Vagina (tissue), 2 donors: ENCODE data around the gene BARX2. TPM values are rescaled to one million over a fixed set of nuclear protein-coding genes. Genes with fewer than 3 reads are reported as not detected.

ENCODE experiments used
- DNase-seq, 2 donors: peaks; one replicate each; pipeline ENCODE4 v3.0.0-alpha.2; 2017; ENCODE audit errors: extremely low spot score in 2 of 2
- H3K27ac ChIP-seq: fragments of 200-600 bp; sonication (generic); one replicate; pipeline ENCODE4 v1.5.1; 2019
- H3K27me3 ChIP-seq: fragments of 200-600 bp; sonication (generic); one replicate; pipeline ENCODE4 v1.5.1; 2019
- H3K36me3 ChIP-seq, 2 donors: fragments of 200-600 bp; sonication (generic); one replicate each; pipeline ENCODE4 v1.5.1; 2017 to 2019
- H3K4me1 ChIP-seq: fragments of 200-600 bp; sonication (generic); one replicate; pipeline ENCODE4 v1.5.1; 2019
- H3K4me3 ChIP-seq, 2 donors: fragments of 200-600 bp; sonication (generic); 1 replicate in 1 of 2; 2 replicates in 1 of 2; pipeline ENCODE4 v1.5.1; 2016 to 2019
- H3K9me3 ChIP-seq: fragments of 200-600 bp; sonication (generic); one replicate; pipeline ENCODE4 v1.5.1; 2019
- POLR2A ChIP-seq, 2 donors: fragments of 450-650 bp; IDR thresholded peaks; one replicate each; pipeline ENCODE4 v1.6.1; 2017; ENCODE audit warnings: antibody characterized with exemption in 2 of 2, mild to moderate bottlenecking in 2 of 2, moderate library complexity in 2 of 2
- POLR2AphosphoS5 ChIP-seq, 2 donors: sonication (generic); formaldehyde crosslinking; IDR thresholded peaks; one replicate each; pipeline ENCODE4 v1.9.0; 2017; ENCODE audit warnings: antibody characterized with exemption in 2 of 2, mild to moderate bottlenecking in 2 of 2, low read depth in 1 of 2; ENCODE audit not compliant: insufficient read depth in 1 of 2
- intact Hi-C: fragments of 100-400 bp; cut with DNase I; formaldehyde crosslinking; loops from one replicate; pipeline ENCODE4 v1.15.1; 2023
- total RNA-seq: library from RNA; depleted of rRNA; stranded (reverse); fragments of >200 nt; gene quantifications from one replicate; pipeline ENCODE4 v1.2.3, GENCODE V29; 2016
- TF ChIP-seq, protein P1 (sequence below), 3 experiments: fragments of 450-650 bp in 2 of 3; fragments of 200-600 bp in 1 of 3; sonication (generic) in 1 of 3; IDR thresholded peaks; one replicate each; pipeline ENCODE4 v1.5.1; 2017 to 2019; ENCODE audit warnings: antibody characterized with exemption in 3 of 3, mild to moderate bottlenecking in 2 of 3, moderate library complexity in 2 of 3

The BARX2 gene
- total RNA-seq, 1 donor from 2014 or later: 25.3 TPM

DNA sequence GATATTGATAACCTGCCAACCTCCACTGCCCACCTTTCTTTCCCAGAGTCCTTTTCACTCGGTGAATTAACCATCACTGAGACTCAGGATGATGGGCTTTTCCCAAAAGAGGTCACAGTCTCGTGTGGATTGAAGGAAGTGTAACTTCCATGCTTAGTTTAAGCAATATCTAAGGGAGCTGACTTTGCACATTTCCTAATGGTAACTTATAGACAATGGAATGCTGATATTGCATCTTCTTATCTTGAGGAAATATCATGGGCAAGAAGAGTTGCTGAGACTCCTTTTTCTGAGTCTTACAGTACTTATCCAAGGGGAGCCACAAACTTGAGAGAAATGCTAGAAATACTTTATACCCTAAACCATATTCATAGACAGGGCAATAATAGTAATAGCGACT, 8.8 kb downstream of the BARX2 start:
- intact Hi-C loops: no loop called here
- H3K27me3 ChIP-seq: no peaks in the 10 kb centered on the region
- H3K4me1 ChIP-seq: peaks cover 16% of the 10 kb centered on the region
- H3K27ac ChIP-seq: no peak overlapping the region
- H3K4me3 ChIP-seq: no peak overlapping the region
- no peak for DNase-seq
- H3K36me3 ChIP-seq: no peaks in the 10 kb centered on the region
- TF ChIP-seq, protein P1, sequence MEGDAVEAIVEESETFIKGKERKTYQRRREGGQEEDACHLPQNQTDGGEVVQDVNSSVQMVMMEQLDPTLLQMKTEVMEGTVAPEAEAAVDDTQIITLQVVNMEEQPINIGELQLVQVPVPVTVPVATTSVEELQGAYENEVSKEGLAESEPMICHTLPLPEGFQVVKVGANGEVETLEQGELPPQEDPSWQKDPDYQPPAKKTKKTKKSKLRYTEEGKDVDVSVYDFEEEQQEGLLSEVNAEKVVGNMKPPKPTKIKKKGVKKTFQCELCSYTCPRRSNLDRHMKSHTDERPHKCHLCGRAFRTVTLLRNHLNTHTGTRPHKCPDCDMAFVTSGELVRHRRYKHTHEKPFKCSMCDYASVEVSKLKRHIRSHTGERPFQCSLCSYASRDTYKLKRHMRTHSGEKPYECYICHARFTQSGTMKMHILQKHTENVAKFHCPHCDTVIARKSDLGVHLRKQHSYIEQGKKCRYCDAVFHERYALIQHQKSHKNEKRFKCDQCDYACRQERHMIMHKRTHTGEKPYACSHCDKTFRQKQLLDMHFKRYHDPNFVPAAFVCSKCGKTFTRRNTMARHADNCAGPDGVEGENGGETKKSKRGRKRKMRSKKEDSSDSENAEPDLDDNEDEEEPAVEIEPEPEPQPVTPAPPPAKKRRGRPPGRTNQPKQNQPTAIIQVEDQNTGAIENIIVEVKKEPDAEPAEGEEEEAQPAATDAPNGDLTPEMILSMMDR (IDR thresholded peaks at IDR 0.05): no peak
- no peak for TF ChIP-seq POLR2AphosphoS5 (IDR thresholded peaks at IDR 0.05; ENCODE audit: insufficient read depth in 1 of 2, low read depth in 1 of 2)
- TF ChIP-seq POLR2A (IDR thresholded peaks at IDR 0.05): no peak
- H3K9me3 ChIP-seq: no peaks in the 10 kb centered on the region

DNA sequence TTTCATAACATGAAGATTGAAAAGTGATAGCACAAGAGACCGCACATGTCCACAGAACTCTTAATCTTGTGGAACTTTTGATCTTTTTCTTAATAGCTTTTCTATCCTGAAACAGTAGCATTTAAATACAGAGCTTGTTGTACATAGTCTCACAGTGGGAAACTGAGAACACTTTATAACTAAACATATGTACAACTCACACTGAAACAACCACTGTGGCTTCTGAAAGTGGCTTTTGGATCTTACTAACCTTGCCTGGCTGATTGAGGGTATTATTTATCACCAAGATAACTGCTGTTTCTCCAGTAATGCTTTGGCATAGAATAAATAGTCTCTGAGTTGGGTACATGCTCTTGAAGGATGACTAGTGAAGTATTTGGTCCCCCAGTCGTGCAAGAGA, 10.2 kb downstream of the BARX2 start:
- no peaks in the 10 kb centered on the region for H3K27me3 ChIP-seq
- intact Hi-C loops: no loop called here

DNA sequence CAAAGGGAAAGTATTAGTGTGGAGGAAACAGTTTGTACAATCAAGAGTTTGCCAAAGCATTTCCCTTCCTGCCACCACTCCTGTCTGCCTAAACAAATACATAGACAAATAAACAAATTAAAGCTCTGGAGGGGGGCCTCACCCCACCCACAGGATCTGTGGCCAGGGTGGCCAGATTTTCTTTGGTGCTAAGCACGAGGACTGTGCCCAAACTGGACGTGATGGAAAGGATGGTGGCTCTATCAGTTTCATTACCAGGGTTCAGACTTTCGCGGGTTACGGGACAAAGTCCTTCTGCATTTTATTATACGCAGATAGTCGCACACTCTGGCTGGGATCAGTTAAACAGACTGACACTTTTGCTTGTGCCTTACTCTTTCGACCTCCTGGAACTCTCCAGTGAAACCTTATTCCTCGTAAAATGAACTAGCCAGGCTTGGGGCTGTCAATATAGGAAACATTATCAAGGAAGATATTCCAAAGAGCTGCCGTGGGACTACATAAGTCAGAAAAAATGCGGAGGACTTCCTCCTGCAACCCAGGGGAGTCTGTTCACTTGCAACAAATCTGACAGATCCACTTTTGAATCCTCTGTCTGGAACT, 11.2 kb downstream of the BARX2 start:
- DNase-seq: peak in 1 of 2 donors; percentile 67
- Histone ChIP-seq H3K4me1 (peaks cover 16% of the 10 kb centered on the region), H3K27me3 (no peaks in the 10 kb centered on the region), H3K36me3 (no peaks in the 10 kb centered on the region), H3K27ac (no peak overlapping the region), H3K4me3 (no peak overlapping the region), H3K9me3 (no peaks in the 10 kb centered on the region)
- no peak for TF ChIP-seq POLR2A (IDR thresholded peaks at IDR 0.05)
- no peak for TF ChIP-seq POLR2AphosphoS5 (IDR thresholded peaks at IDR 0.05; ENCODE audit: insufficient read depth in 1 of 2, low read depth in 1 of 2)
- TF ChIP-seq, protein P1 (IDR thresholded peaks at IDR 0.05): no peak
- intact Hi-C loops: no loop called here

More for the DNA sequence above, 10.2 kb downstream of the BARX2 start:
- TF ChIP-seq POLR2AphosphoS5 (IDR thresholded peaks at IDR 0.05; ENCODE audit: insufficient read depth in 1 of 2, low read depth in 1 of 2) (no peak), POLR2A (IDR thresholded peaks at IDR 0.05) (no peak)
- TF ChIP-seq, protein P1 (IDR thresholded peaks at IDR 0.05): no peak
- Histone ChIP-seq H3K36me3 (no peaks in the 10 kb centered on the region), H3K27ac (no peak overlapping the region), H3K4me1 (peaks cover 16% of the 10 kb centered on the region), H3K9me3 (no peaks in the 10 kb centered on the region), H3K4me3 (no peak overlapping the region)
- no peak for DNase-seq

DNA sequence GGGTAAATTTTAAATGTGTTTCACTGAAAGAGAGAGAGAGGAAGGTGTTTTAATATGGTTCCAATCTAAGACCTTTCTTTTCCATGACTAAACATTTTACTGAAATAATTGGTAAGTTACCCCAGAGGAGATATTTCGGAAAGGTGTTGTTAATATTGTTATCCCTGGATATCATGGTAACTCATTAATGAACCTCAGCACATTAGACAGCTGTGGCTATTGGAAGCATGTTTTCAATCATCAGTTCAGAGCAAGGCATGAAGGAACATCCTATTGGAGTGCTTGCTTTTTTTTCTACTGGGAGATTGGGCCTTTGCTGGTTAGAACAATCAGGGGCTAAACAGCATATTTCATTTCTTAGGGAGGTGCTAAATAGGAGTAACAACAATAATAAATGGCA, 11.8 kb downstream of the BARX2 start:
- H3K4me1 ChIP-seq: peaks cover 16% of the 10 kb centered on the region
- H3K4me3 ChIP-seq: no peak overlapping the region
- H3K27me3 ChIP-seq: no peaks in the 10 kb centered on the region
- TF ChIP-seq POLR2AphosphoS5 (IDR thresholded peaks at IDR 0.05; ENCODE audit: insufficient read depth in 1 of 2, low read depth in 1 of 2): no peak
- TF ChIP-seq POLR2A (IDR thresholded peaks at IDR 0.05): no peak
- TF ChIP-seq, protein P1 (IDR thresholded peaks at IDR 0.05): no peak
- no peaks in the 10 kb centered on the region for H3K36me3 ChIP-seq
- intact Hi-C loops: no loop called here
- no peak for DNase-seq
- H3K27ac ChIP-seq: no peak overlapping the region
- H3K9me3 ChIP-seq: no peaks in the 10 kb centered on the region

DNA sequence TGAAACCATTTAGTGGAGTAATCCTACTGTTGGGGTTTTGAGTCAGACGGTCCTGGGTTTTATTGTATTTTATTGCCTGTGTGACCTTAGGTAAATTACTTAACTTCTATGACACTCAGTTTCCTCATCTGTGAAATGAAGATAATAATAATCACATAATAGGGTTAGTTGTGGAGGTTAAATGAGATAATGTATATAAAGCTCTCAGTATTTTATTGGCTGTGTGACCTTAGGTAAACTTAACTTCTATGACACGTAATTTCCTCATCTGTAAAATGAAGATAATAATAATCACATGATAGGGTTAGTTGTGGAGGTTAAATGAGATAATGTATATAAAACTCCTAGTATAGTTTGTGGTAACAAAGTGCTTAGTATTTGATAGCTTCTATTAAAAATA, 13.2 kb downstream of the BARX2 start:
- Histone ChIP-seq H3K36me3 (no peaks in the 10 kb centered on the region), H3K9me3 (no peaks in the 10 kb centered on the region), H3K4me3 (no peak overlapping the region), H3K27me3 (no peaks in the 10 kb centered on the region), H3K4me1 (peaks cover 16% of the 10 kb centered on the region), H3K27ac (no peak overlapping the region)
- no peak for DNase-seq
- TF ChIP-seq POLR2A (IDR thresholded peaks at IDR 0.05) (no peak), POLR2AphosphoS5 (IDR thresholded peaks at IDR 0.05; ENCODE audit: insufficient read depth in 1 of 2, low read depth in 1 of 2) (no peak)
- TF ChIP-seq, protein P1 (IDR thresholded peaks at IDR 0.05): no peak
- intact Hi-C loops: no loop called here
